ENCODE results near the gene PIK3CA.

DNA sequence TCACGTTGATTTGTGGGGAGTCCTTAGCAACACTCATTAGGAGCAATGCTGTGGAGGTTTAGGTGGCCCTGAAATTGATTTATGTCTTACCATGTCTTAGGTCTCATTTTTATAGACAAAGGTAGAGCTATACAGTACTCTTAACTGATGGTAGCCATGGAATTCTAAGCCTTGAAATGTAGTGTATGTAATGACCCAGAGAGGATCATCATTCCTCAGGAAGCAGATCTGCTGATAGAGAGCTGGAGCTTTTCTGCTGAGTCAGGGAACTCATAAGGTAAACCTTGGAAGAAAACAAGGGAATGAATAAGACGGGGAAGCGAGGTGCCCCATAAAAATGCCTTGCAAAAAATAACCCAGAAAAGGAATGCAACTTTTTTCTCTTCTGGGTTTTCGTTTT, 140.7 kb downstream of the PIK3CA start:
- TF ChIP-seq, protein P1, sequence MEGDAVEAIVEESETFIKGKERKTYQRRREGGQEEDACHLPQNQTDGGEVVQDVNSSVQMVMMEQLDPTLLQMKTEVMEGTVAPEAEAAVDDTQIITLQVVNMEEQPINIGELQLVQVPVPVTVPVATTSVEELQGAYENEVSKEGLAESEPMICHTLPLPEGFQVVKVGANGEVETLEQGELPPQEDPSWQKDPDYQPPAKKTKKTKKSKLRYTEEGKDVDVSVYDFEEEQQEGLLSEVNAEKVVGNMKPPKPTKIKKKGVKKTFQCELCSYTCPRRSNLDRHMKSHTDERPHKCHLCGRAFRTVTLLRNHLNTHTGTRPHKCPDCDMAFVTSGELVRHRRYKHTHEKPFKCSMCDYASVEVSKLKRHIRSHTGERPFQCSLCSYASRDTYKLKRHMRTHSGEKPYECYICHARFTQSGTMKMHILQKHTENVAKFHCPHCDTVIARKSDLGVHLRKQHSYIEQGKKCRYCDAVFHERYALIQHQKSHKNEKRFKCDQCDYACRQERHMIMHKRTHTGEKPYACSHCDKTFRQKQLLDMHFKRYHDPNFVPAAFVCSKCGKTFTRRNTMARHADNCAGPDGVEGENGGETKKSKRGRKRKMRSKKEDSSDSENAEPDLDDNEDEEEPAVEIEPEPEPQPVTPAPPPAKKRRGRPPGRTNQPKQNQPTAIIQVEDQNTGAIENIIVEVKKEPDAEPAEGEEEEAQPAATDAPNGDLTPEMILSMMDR (IDR thresholded peaks at IDR 0.05), result no peak
- no peak for TF ChIP-seq POLR2A (IDR thresholded peaks at IDR 0.05)
